Measurements from ENCODE around the gene KIF4B. TPM values are rescaled to one million over a fixed set of nuclear protein-coding genes. Genes with fewer than 3 reads are reported as not detected.
A peak's percentile ranks its signal among the peaks of the same experiment; 100 is the strongest.

Gene KIF4B
- total and polyA plus RNA-seq, 2 of the 13 experiments (the other 11 are each of a cell fraction or from before 2014, with no cell fraction given): 0.04 TPM; not detected in 1

- TF ChIP-seq NFKB2 (CRISPR knock-in tag; IDR thresholded peaks at IDR 0.05; ENCODE audit: borderline replicate concordance): no peak
- TF ChIP-seq ZNF550 (CRISPR knock-in tag; IDR thresholded peaks at IDR 0.05; ENCODE audit: borderline replicate concordance): no peak
- no peak for TF ChIP-seq HMG20B (CRISPR knock-in tag; conservative IDR thresholded peaks at IDR 0.05)
- no peak for TF ChIP-seq ZNF430 (CRISPR knock-in tag; IDR thresholded peaks at IDR 0.05)
- TF ChIP-seq SMC3 (IDR thresholded peaks at IDR 0.05; ENCODE audit: low read length): peak; percentile 36; the same call in 1 of the 2 replicates
- 0 out of 2 replicates have a peak, but pooled peaks have one; percentile 16 for TF ChIP-seq STAG1 (CRISPR knock-in tag; IDR thresholded peaks at IDR 0.05)
Measured at GRCh38 chr5:154967421-154968024, 46.0 kb upstream of the KIF4B start (continued).

DNA sequence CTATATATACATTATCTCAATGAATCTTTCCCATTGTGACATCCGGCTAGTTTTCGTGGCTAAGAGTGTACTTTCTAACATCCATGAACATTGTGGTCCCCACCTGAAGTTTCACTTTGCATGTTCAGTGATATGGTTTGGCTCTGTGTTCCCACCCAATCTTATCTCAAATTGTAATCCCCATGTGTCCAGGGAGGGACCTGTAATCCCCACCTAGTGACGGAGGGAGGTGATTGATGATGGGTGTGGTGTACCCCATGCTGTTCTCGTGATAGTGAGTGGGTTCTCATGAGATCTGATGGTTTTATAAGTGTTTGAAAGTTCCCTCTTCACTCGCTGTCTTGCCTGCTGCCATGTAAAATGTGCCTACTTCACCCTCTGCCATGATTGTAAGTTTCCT is 44.6 kb upstream of the KIF4B start:
- Histone ChIP-seq H3K9ac (ENCODE audit: insufficient read depth, low read depth, low read length) (no peak overlapping the region), H3K36me3 (replicated peaks in 1 of 2; ENCODE audit: control insufficient read depth in 1 of 2, insufficient read depth in 2 of 2, low read length in 2 of 2) (peaks cover 0 to 21% of the 10 kb centered on the region in 2 experiments; a peak in 4 of 5 replicates), H3K79me2 (ENCODE audit: insufficient read depth, low read length) (no peaks in the 10 kb centered on the region), H3K4me2 (ENCODE audit: low read depth, low read length) (no peak overlapping the region), H3K4me3 (replicated peaks in 1 of 3; ENCODE audit: insufficient read depth in 1 of 3, low read depth in 2 of 3, low read length in 3 of 3) (no peak overlapping the region), H3K4me1 (ENCODE audit: insufficient read depth, low read length) (peaks cover 19% of the 10 kb centered on the region), H3K9me3 (ENCODE audit: low read length) (no peaks in the 10 kb centered on the region), H4K20me1 (ENCODE audit: insufficient read depth, low read length) (no peaks in the 10 kb centered on the region), H3K27ac (ENCODE audit: extremely low read length, insufficient read depth, low read length) (no peak overlapping the region), H3K27me3 (ENCODE audit: control insufficient read depth in 1 of 2, insufficient read depth in 2 of 2, low read length in 2 of 2) (no peaks in the 10 kb centered on the region), H2AFZ (ENCODE audit: low read length) (no peak overlapping the region)
- no TSS peak for BruUV-seq (replicated peaks)
- FAIRE-seq (no peak), DNase-seq (ENCODE audit: low spot score) (no peak), ATAC-seq (no peak)
- CTCF ChIA-PET (ENCODE audit: low intra/inter-chr PET ratio, low total read pairs): no interaction called here
- intact Hi-C loops (cut with micrococcal nuclease; ENCODE audit: unreplicated experiment): no loop called here
- POLR2A ChIA-PET: no interaction called here
- WGBS (ENCODE audit: low lambda C conversion rate): 96% methylated on average over 5 of the region's 5 CpGs
- in situ Hi-C loops (cut with HindIII; ENCODE audit: extremely low pct_ligation_motif_present, low pct_unique_long_range_greater_than_20kb): no loop called here
- TF ChIP-seq ARID4A (CRISPR knock-in tag; IDR thresholded peaks at IDR 0.05; ENCODE audit: borderline replicate concordance) (no peak), NFYB (CRISPR knock-in tag; IDR thresholded peaks at IDR 0.05) (no peak), MIXL1 (CRISPR knock-in tag; IDR thresholded peaks at IDR 0.05) (no peak), ARID5B (CRISPR knock-in tag; IDR thresholded peaks at IDR 0.05) (no peak)
- TF ChIP-seq, protein P1, sequence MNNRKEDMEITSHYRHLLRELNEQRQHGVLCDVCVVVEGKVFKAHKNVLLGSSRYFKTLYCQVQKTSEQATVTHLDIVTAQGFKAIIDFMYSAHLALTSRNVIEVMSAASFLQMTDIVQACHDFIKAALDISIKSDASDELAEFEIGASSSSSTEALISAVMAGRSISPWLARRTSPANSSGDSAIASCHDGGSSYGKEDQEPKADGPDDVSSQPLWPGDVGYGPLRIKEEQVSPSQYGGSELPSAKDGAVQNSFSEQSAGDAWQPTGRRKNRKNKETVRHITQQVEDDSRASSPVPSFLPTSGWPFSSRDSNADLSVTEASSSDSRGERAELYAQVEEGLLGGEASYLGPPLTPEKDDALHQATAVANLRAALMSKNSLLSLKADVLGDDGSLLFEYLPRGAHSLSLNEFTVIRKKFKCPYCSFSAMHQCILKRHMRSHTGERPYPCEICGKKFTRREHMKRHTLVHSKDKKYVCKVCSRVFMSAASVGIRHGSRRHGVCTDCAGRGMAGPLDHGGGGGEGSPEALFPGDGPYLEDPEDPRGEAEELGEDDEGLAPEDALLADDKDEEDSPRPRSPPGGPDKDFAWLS (CRISPR knock-in tag; IDR thresholded peaks at IDR 0.05; ENCODE audit: borderline replicate concordance): no peak

Measured in HepG2 (cell line).